Activated T-helper 17 cell treated with anti-CD3 and anti-CD28 coated beads, Interleukin-2, amount 50 U/mL, for 72 hours (primary cell): Measurements from ENCODE around the gene RPL36AL. TPM values are rescaled to one million over a fixed set of nuclear protein-coding genes. Genes with fewer than 3 reads are reported as not detected.
"Not testable (repeated sequence)": the region's sequence is repeated elsewhere in the genome, so short reads cannot be mapped to it uniquely, and the experiment has no call there.

Experiments
- ATAC-seq: fragments of 150-1000 bp; cut with Tn5 transposase; replicated peaks from 2 replicates; pipeline ENCODE4 v1.10.0; 2021; ENCODE audit warnings: mild to moderate bottlenecking, moderate library complexity
- H3K27ac Mint-ChIP-seq: one replicate; pipeline ENCODE4 v1.8.0; 2022; ENCODE audit warnings: mixed read lengths
- H3K27me3 Mint-ChIP-seq: one replicate; pipeline ENCODE4 v1.8.0; 2022; ENCODE audit warnings: mixed read lengths
- H3K36me3 Mint-ChIP-seq: one replicate; pipeline ENCODE4 v1.8.0; 2022; ENCODE audit warnings: low read depth, mild to moderate bottlenecking, mixed read lengths
- H3K4me1 Mint-ChIP-seq: one replicate; pipeline ENCODE4 v1.8.0; 2022; ENCODE audit warnings: mixed read lengths
- H3K4me3 Mint-ChIP-seq: one replicate; pipeline ENCODE4 v1.8.0; 2022; ENCODE audit warnings: mild to moderate bottlenecking, mixed read lengths
- H3K9me3 Mint-ChIP-seq: one replicate; pipeline ENCODE4 v1.8.0; 2022; ENCODE audit warnings: mixed read lengths
- total RNA-seq, 2 donors: library from RNA; stranded (reverse); gene quantifications; one replicate each; pipeline ENCODE4 v1.2.3, GENCODE V29; 2022

RPL36AL gene
- total RNA-seq, 2 donors from 2014 or later = 182 to 184 TPM

DNA sequence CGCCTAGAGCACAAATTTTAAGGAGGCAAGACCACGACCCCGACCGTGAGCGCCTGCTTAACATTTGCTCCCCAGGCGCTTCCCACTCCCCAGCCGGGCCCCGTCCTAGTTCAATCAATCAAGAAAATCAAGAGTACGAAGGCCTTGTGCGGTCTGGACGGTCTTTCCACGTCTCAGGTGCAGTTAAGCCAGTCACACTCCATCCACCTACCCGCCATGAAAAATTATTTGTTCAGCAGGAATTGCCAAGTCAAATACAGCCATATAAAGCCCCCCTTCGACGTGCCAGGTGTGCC lies 22.3 kb downstream of the RPL36AL start:
- Mint-ChIP-seq H3K4me1 (peaks cover 10% of the 10 kb centered on the region), H3K9me3 (no peaks in the 10 kb centered on the region), H3K27ac (peak overlapping the region; percentile 98), H3K27me3 (no peaks in the 10 kb centered on the region), H3K36me3 (peaks cover 37% of the 10 kb centered on the region), H3K4me3 (peak overlapping the region; percentile 99)
- peak; percentile 19 for ATAC-seq

DNA sequence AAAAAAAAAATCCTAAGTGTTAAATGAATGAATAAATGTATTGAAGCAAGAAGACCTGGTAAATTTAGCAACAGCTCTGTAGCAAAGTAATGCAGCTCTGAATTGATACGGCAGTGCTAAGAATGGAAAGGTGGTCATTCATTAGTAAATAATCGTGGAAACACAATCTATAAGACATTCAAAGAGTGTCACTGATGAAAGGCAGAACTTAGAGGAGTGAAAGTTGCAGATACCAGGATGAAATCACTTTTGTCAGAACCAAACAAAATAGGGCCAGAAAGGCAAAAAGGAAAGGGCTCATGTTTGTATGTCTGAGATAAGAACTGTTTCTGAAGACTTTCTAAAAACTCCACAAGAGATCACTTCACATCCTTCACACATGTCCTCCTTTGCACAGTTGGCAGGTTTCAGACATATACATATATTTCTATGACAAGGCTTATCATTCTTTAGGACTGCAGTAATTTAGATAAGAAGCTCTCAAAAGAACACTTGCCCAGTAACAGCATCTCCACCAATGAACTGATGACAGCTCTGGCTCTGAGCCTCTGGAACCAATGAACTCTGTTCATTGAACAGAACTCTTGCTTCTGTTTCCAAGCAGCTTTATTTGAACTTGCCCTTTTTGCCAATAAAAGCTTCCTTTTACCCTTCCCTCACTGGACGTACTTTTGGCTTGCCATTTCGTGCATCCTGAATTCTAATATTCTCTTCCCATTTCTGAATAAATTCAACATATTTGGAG lies 25.9 kb downstream of the RPL36AL start:
- no peaks in the 10 kb centered on the region for H3K27me3 Mint-ChIP-seq
- H3K36me3 Mint-ChIP-seq = peaks cover 14% of the 10 kb centered on the region
- no peak overlapping the region for H3K4me3 Mint-ChIP-seq
- no peak for ATAC-seq
- H3K4me1 Mint-ChIP-seq = peaks cover 3% of the 10 kb centered on the region
- H3K9me3 Mint-ChIP-seq = no peaks in the 10 kb centered on the region
- no peak overlapping the region for H3K27ac Mint-ChIP-seq

DNA sequence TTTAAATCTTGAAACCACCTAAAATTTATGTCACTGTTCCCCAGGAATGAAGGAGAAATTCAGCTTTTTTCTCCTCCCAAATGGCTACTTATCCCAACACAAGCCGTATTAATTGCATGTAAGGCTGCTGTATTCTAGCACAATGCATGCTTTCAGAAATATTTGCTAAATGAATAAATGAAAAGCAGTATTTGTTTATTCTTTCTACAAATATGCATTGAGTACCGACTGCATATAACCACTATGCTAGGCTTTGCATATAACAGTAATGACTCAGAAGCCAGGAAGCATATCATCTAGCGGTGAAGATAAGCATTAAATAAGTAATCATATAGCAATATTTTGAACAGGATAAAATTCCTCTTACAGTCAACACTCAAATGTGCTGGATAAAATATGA lies 27.4 kb downstream of the RPL36AL start:
- Mint-ChIP-seq H3K9me3 (no peaks in the 10 kb centered on the region), H3K4me3 (no peak overlapping the region), H3K27ac (no peak overlapping the region), H3K36me3 (peaks cover 3% of the 10 kb centered on the region), H3K4me1 (peaks cover 4% of the 10 kb centered on the region), H3K27me3 (no peaks in the 10 kb centered on the region)
- ATAC-seq = no peak

DNA sequence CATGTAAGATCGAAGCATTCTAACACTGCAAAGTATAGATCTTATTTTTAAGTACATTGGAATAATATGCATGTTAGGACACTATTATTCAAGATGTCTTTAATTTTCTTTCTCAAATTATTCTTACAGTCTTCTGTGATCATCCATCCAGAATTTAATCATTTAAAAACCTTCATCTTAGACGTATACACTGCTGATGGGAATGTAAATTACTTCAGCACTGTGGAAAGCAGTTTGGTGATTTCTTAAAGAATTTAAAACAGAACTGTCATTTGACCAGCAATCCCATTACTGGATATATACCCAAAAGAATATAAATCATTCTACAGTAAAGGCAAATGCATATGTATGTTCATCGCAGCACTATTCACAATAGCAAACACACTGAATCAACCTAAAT lies 31.0 kb downstream of the RPL36AL start:
- H3K4me3 Mint-ChIP-seq = no peak overlapping the region
- peaks cover 26% of the 10 kb centered on the region for H3K36me3 Mint-ChIP-seq
- peaks cover 11% of the 10 kb centered on the region for H3K4me1 Mint-ChIP-seq
- no peaks in the 10 kb centered on the region for H3K27me3 Mint-ChIP-seq
- H3K9me3 Mint-ChIP-seq = no peaks in the 10 kb centered on the region
- ATAC-seq = no peak
- no peak overlapping the region for H3K27ac Mint-ChIP-seq

DNA sequence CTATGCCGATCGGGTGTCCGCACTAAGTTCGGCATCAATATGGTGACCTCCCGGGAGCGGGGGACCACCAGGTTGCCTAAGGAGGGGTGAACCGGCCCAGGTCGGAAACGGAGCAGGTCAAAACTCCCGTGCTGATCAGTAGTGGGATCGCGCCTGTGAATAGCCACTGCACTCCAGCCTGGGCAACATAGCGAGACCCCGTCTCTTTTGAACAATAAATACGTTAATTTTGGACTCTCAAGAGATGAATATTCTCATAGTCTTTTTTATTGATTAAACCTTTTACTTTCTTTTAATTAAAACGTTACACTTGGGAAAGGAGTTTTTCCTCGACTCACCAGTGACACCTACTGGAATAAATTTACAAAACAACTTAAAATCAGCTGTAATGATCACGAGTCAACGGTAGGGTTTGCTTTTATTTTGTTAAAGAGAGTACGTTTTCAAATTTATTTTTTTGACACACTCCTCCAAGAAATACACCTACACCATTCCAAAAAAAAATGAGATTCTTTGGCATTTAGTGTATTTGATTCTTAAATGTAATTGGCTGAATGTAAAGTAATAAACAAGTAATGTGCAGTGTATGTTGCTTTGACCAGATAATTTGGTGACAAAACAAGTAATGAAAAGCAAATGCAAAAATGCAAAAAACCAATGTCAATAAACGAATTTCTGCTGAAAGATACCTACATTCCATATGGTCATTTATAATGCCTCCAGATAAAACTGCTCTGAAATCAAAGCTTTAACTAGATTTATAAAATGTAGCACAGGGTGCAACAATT lies 33.6 kb downstream of the RPL36AL start:
- no peaks in the 10 kb centered on the region for H3K27me3 Mint-ChIP-seq
- peak overlapping the region; percentile 99 for H3K27ac Mint-ChIP-seq
- no peaks in the 10 kb centered on the region for H3K9me3 Mint-ChIP-seq
- ATAC-seq = peak; percentile 38
- peak overlapping the region; percentile 95 for H3K4me3 Mint-ChIP-seq
- peaks cover 27% of the 10 kb centered on the region for H3K4me1 Mint-ChIP-seq
- peaks cover 52% of the 10 kb centered on the region for H3K36me3 Mint-ChIP-seq

DNA sequence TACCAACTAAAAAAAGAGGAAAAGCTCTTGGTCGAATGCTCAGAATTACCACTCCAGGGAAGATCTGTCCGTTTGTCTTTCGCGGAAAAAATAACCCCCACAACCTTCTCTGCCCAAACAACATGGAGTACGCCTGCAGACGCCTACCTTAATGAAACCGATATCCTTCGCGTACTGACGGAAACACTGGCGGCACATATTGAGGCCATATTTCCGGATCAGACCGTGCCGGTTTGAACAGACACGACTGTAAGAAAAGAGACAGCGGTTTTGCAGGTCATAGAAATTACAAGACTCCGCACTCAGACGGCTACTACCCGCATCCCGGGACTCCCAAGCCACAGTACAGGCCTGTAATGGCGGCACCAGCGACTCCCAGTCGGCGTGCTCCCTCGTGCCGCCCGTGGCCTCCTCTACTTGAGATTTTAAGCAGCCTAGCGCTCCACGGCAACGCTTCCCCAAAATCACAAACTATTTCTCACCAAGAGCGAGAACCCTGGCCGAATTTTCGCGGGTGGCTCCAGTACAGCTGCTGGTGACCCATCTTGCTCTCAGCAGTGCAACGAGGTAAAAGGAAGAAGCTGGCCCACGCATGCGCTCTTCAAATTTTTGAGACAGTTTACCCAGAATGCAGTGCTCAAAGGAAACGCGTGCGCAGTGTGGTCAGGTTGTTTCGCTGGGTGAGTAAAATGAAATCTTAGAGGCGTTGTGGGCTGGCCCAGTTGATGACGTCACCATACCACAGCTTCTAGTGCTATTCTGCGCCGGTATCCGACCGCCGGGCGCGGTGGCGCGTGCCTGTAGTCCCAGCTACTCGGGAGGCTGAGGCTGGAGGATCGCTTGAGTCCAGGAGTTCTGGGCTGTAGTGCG lies 34.4 kb downstream of the RPL36AL start, which contains the start of gene RPS29:
RPS29 (minus strand) TSS at position 578 of the 870 bp plus-strand sequence; CDS start at position 544, 34 bp downstream.
- no peaks in the 10 kb centered on the region for H3K27me3 Mint-ChIP-seq
- peak within 1 kb of the TSS; percentile 99 for H3K27ac Mint-ChIP-seq
- no peaks in the 10 kb centered on the region for H3K9me3 Mint-ChIP-seq
- H3K36me3 Mint-ChIP-seq = peaks cover 60% of the 10 kb centered on the region
- peak; percentile 91 for ATAC-seq
- H3K4me3 Mint-ChIP-seq = peak within 1 kb of the TSS; percentile 95
- H3K4me1 Mint-ChIP-seq = peaks cover 33% of the 10 kb centered on the region

DNA sequence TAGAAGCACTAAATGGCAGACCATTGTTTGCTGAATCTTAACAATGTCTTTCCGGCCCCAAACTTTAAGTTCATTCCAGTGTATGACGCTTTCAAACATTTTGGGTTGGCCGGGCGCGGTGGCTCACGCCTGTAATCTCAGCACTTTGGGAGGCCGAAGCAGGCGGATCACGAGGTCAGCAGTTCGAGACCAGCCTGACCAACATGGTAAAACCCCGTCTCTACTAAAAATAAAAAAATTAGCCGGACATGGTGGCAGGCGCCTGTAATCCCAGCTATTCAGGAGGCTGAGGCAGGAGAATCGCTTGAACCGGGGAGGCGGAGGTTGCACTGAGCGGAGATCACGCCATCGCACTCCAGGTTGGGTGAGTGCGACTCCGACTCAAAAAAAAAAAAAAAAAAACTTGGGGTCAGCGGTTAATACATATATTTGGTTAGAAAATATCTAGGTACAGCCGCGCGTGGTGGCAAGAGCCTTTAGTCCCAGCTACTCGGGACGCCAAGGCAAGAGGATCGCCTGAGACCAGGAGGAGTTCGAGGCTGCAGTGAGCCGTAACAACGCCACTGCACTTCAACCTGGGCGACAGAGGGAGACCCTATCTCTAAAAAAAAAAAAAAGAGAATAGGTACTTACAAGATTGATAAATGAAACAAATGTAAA lies 35.3 kb downstream of the RPL36AL start:
- not testable (repeated sequence) for H3K9me3 Mint-ChIP-seq, H3K27me3 Mint-ChIP-seq, ATAC-seq
- Mint-ChIP-seq H3K4me3 (peak overlapping the region; percentile 95), H3K36me3 (peaks cover 67% of the 10 kb centered on the region), H3K4me1 (peaks cover 38% of the 10 kb centered on the region), H3K27ac (peak overlapping the region; percentile 99)

DNA sequence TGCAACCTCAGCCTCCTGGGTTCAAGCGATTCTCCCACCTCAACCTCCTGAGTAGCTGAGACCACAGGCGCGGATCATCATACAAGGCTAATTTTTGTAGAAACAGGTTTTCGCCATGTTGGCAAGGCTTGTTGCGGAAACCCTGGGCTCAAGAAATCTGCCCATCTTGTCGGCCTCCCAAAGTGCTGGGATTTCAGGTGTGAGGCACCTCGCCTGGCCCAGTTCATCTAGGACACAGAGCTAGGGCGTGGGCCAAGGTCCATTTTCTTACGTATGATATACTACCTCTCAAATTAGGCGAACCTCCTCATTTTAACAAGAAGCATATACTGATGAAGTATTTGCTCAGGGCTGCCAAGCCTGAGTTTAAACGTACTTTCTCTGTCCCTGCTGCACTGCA lies 36.4 kb downstream of the RPL36AL start:
- H3K4me3 Mint-ChIP-seq = peak overlapping the region; percentile 95
- no peaks in the 10 kb centered on the region for H3K9me3 Mint-ChIP-seq
- peaks cover 38% of the 10 kb centered on the region for H3K4me1 Mint-ChIP-seq
- peak overlapping the region; percentile 99 for H3K27ac Mint-ChIP-seq
- no peak for ATAC-seq
- H3K27me3 Mint-ChIP-seq = no peaks in the 10 kb centered on the region
- H3K36me3 Mint-ChIP-seq = peaks cover 77% of the 10 kb centered on the region

DNA sequence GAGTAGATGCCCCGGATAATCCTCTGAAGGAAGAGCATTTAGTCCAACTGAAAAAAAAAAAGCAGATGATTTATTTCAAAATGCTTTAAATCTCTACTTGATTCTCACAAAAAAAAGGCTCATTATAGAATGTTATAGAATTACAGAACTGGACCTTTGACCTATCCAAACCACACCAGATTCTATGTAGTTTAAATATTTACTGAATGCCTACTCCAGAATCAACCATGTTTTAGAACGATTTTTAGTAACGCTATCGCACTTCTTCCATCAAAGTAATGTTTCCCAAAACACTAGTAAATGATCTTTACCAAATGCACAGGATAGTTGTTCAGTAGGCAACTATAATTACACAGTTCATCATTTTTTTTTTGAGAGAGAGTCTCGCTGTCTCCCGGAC lies 36.8 kb downstream of the RPL36AL start:
- Mint-ChIP-seq H3K4me3 (peak overlapping the region; percentile 95), H3K4me1 (peaks cover 38% of the 10 kb centered on the region), H3K27ac (peak overlapping the region; percentile 99), H3K36me3 (peaks cover 82% of the 10 kb centered on the region), H3K9me3 (no peaks in the 10 kb centered on the region), H3K27me3 (no peaks in the 10 kb centered on the region)
- no peak for ATAC-seq

DNA sequence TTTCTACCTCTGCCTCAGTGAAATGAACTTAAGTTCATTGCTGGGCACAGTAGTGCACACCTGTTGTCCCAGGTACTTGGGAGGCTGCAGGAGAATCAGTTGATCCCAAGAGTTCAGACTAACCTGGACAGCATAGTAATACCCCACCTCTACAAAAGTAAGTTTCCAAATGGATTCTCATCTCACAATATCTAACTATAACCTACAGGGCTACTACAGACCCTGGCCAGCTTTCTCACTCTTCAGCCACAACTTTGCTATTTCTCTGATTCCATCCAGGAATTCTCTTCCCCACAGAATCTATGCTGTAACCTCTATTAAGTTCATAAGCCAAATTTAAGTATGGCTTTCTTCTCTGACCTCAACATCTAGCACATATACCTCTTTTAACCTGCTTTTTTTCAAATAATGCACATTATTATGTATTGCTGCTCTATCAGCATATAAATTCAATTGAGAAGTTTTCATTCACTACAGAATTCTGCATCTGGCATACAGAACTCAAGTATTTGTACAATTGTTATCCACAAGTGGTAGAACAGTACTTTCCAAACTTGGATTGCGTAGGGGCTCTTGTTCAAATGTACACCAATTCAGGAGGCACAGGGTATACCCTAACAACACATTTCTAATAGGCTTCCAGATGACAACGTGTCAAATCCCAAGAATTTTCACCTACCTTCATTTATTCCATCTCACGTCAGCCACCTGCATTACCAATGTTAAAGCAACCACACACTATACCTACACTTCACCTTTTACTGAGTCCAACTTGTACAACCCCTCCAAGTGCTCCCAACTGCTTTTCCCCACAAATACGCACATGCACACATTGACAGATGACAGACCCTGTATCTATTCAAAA lies 38.1 kb downstream of the RPL36AL start:
- no peak for ATAC-seq
- no peaks in the 10 kb centered on the region for H3K27me3 Mint-ChIP-seq
- H3K36me3 Mint-ChIP-seq = peaks cover 95% of the 10 kb centered on the region
- H3K9me3 Mint-ChIP-seq = no peaks in the 10 kb centered on the region
- H3K4me3 Mint-ChIP-seq = peak overlapping the region; percentile 95
- peak overlapping the region; percentile 99 for H3K27ac Mint-ChIP-seq
- peaks cover 45% of the 10 kb centered on the region for H3K4me1 Mint-ChIP-seq

DNA sequence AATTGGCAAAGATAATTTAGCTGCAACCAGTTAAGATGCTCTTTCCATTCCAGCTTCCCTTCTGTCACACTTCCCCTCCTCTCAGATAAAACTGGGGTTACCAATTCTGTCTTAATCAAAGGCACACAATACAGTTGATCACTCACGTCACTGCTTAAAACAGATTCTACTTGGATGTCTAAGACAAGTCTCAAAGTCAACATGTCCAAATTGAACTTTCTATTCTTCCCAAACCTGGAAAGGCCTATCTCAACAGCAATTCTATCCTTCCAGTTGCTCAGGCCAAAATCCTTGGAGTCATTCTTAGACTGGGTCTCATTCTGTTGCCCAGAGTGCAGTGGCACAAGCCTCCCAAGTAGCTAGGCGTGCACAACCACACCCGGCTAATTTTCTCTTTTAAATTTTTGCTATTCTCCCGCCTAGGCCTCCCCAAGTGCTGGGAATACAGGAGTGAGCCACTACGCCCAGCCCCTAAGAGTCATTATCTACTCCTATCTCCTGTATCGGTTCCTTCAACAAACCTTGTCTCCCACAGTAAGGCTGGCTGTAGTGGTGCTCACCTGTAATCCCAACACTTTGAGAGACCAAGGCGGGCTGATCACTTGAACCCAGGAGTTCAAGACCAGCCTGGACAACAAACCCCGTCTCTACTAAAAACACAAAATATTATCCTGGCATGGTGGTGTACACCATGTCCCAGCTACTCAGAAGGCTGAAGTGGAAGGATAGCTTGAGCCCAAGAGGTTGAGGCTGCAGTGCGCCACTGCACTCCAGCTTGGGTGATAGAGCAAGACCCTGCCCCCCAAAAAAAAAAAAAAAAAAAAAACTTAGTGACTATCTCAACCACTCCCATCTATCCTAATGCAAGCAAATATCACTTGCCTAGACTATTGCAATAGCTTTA lies 39.0 kb downstream of the RPL36AL start:
- peaks cover 48% of the 10 kb centered on the region for H3K4me1 Mint-ChIP-seq
- peak overlapping the region; percentile 99 for H3K27ac Mint-ChIP-seq
- no peak for ATAC-seq
- H3K9me3 Mint-ChIP-seq = no peaks in the 10 kb centered on the region
- no peaks in the 10 kb centered on the region for H3K27me3 Mint-ChIP-seq
- peak overlapping the region; percentile 95 for H3K4me3 Mint-ChIP-seq
- peaks cover 98% of the 10 kb centered on the region for H3K36me3 Mint-ChIP-seq

DNA sequence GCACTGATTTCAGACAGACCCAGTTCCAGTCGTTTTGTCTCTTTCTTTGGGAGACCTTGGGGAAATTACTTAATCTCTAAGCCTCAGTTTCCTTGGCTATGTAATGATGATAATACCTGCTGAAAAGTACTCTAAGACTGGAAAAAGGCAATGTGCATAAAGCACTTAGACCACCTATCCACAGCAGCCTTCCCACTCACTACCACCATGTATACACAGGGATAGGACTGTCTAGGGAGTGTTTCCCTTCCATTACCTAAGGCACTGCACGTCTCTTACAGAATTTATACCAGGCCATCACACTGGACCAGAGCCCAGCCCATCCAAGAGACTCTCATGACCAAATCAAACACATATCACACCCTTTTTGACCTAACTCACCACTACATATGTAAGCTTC lies 40.6 kb downstream of the RPL36AL start:
- Mint-ChIP-seq H3K4me3 (no peak overlapping the region), H3K27me3 (no peaks in the 10 kb centered on the region), H3K9me3 (no peaks in the 10 kb centered on the region), H3K4me1 (peaks cover 46% of the 10 kb centered on the region), H3K27ac (peak overlapping the region; percentile 56), H3K36me3 (peaks cover 98% of the 10 kb centered on the region)
- ATAC-seq = no peak
